Duodenal mucosa (tissue), 2 donors: ENCODE results near the gene SHBG.
"Not testable (repeated sequence)": the region's sequence is repeated elsewhere in the genome, so short reads cannot be mapped to it uniquely, and the experiment has no call there.

Source experiments
- H3K27ac ChIP-seq: one replicate; pipeline ENCODE4 v1.7.0; 2013; ENCODE audit warnings: low read depth, low read length
- H3K27me3 ChIP-seq, 2 donors: one replicate each; pipeline ENCODE4 v1.7.0; 2013; ENCODE audit warnings: low read length in 2 of 2, control low read depth in 1 of 2; ENCODE audit not compliant: insufficient read depth in 2 of 2, control insufficient read depth in 1 of 2
- H3K36me3 ChIP-seq, 2 donors: one replicate each; pipeline ENCODE4 v1.7.0; 2013; ENCODE audit warnings: low read length in 2 of 2, control low read depth in 1 of 2; ENCODE audit not compliant: insufficient read depth in 2 of 2, control insufficient read depth in 1 of 2
- H3K4me1 ChIP-seq, 2 donors: one replicate each; pipeline ENCODE4 v1.7.0; 2013; ENCODE audit warnings: low read length in 2 of 2, control low read depth in 1 of 2; ENCODE audit not compliant: insufficient read depth in 2 of 2, control insufficient read depth in 1 of 2
- H3K4me3 ChIP-seq, 2 donors: one replicate each; pipeline ENCODE4 v1.7.0; 2013; ENCODE audit warnings: low read length in 2 of 2, low read depth in 1 of 2
- H3K9ac ChIP-seq, 2 donors: one replicate each; pipeline ENCODE4 v1.7.0; 2013; ENCODE audit warnings: low read length in 2 of 2, low read depth in 1 of 2
- H3K9me3 ChIP-seq, 2 donors: one replicate each; pipeline ENCODE4 v1.7.0; 2013; ENCODE audit warnings: low read length in 2 of 2, control low read depth in 1 of 2; ENCODE audit not compliant: control insufficient read depth in 1 of 2

SHBG gene

GRCh38 chr17:7611635-7612293 lies 18.2 kb upstream of the SHBG start:
- H3K27ac ChIP-seq = no peak overlapping the region

GRCh38 chr17:7612294-7612640 lies 17.7 kb upstream of the SHBG start:
- H3K4me1 ChIP-seq = peaks cover 18 to 24% of the 10 kb centered on the region in 2 donors
- no peak overlapping the region for H3K27ac ChIP-seq
- H3K9ac ChIP-seq = no peak overlapping the region

More at GRCh38 chr17:7611635-7612293, 18.2 kb upstream of the SHBG start:
- Histone ChIP-seq H3K36me3 (peaks cover 0 to 11% of the 10 kb centered on the region in 2 donors), H3K27me3 (no peaks in the 10 kb centered on the region), H3K4me1 (peaks cover 18 to 24% of the 10 kb centered on the region in 2 donors), H3K4me3 (no peak overlapping the region), H3K9ac (no peak overlapping the region), H3K9me3 (no peaks in the 10 kb centered on the region)

GRCh38 chr17:7613769-7614424 lies 16.0 kb upstream of the SHBG start:
- no peaks in the 10 kb centered on the region for H3K27me3 ChIP-seq
- H3K9me3 ChIP-seq = no peaks in the 10 kb centered on the region
- H3K36me3 ChIP-seq = peaks cover 0 to 11% of the 10 kb centered on the region in 2 donors
- H3K4me3 ChIP-seq = peak overlapping the region; percentile 81 to 83
- peaks cover 18 to 24% of the 10 kb centered on the region in 2 donors for H3K4me1 ChIP-seq
- H3K9ac ChIP-seq = peak overlapping the region; percentile 88 to 89
- peak overlapping the region; percentile 85 for H3K27ac ChIP-seq

More at GRCh38 chr17:7612294-7612640, 17.7 kb upstream of the SHBG start:
- Histone ChIP-seq H3K4me3 (no peak overlapping the region), H3K36me3 (peaks cover 0 to 11% of the 10 kb centered on the region in 2 donors), H3K27me3 (no peaks in the 10 kb centered on the region), H3K9me3 (no peaks in the 10 kb centered on the region)

- Histone ChIP-seq H3K4me1 (peaks cover 18 to 24% of the 10 kb centered on the region in 2 donors), H3K36me3 (peaks cover 0 to 11% of the 10 kb centered on the region in 2 donors), H3K27me3 (no peaks in the 10 kb centered on the region), H3K9me3 (no peaks in the 10 kb centered on the region), H3K4me3 (peak within 1 kb of the TSS; percentile 81 to 83), H3K27ac (peak within 1 kb of the TSS; percentile 85), H3K9ac (peak within 1 kb of the TSS; percentile 88 to 89)
These were observed 15.3 kb upstream of the SHBG start, which contains the start of gene FXR2 for GRCh38 chr17:7614425-7615264. FXR2 (minus strand) TSS chr17:7614897; CDS start chr17:7614532, 365 bp downstream.

- Histone ChIP-seq H3K4me3 (peak overlapping the region; percentile 62 to 69), H3K9ac (peak overlapping the region; percentile 20 to 28), H3K27ac (peak overlapping the region; percentile 69), H3K9me3 (no peaks in the 10 kb centered on the region), H3K4me1 (peaks cover 18 to 24% of the 10 kb centered on the region in 2 donors), H3K27me3 (no peaks in the 10 kb centered on the region), H3K36me3 (peaks cover 0 to 7% of the 10 kb centered on the region in 2 donors)
These were observed 14.6 kb upstream of the SHBG start for GRCh38 chr17:7615265-7615747.

- Histone ChIP-seq H3K4me3 (no peak overlapping the region), H3K27ac (no peak overlapping the region), H3K4me1 (peaks cover 3 to 4% of the 10 kb centered on the region in 2 donors), H3K36me3 (no peaks in the 10 kb centered on the region), H3K9ac (no peak overlapping the region), H3K27me3 (no peaks in the 10 kb centered on the region), H3K9me3 (no peaks in the 10 kb centered on the region)
These were observed 11.3 kb upstream of the SHBG start for GRCh38 chr17:7618608-7619007.

- Histone ChIP-seq H3K9me3 (no peaks in the 10 kb centered on the region), H3K27me3 (no peaks in the 10 kb centered on the region), H3K4me1 (no peaks in the 10 kb centered on the region), H3K9ac (no peak overlapping the region), H3K36me3 (no peaks in the 10 kb centered on the region), H3K27ac (no peak overlapping the region), H3K4me3 (no peak overlapping the region)
These were observed 9.1 kb upstream of the SHBG start for GRCh38 chr17:7620835-7621234.

- Histone ChIP-seq H3K9ac (no peak overlapping the region), H3K4me3 (no peak overlapping the region), H3K9me3 (no peaks in the 10 kb centered on the region), H3K27ac (no peak overlapping the region), H3K27me3 (no peaks in the 10 kb centered on the region), H3K36me3 (peaks cover 0 to 5% of the 10 kb centered on the region in 2 donors), H3K4me1 (peaks cover 9 to 10% of the 10 kb centered on the region in 2 donors)
These were observed 6.3 kb upstream of the SHBG start for GRCh38 chr17:7623661-7624060.

GRCh38 chr17:7625749-7626148 lies 4.2 kb upstream of the SHBG start:
- not testable (repeated sequence) for H3K36me3 ChIP-seq, H3K27ac ChIP-seq, H3K27me3 ChIP-seq, H3K9me3 ChIP-seq
- H3K4me1 ChIP-seq = peaks cover 19 to 20% of the 10 kb centered on the region in 2 donors
- peak overlapping the region in 1 of 2 donors; percentile 96 for H3K9ac ChIP-seq
- H3K4me3 ChIP-seq = peak overlapping the region in 1 of 2 donors; percentile 92
